HepG2 (cell line): Measurements from ENCODE around the gene KRTAP5-2. TPM values are rescaled to one million over a fixed set of nuclear protein-coding genes. Genes with fewer than 3 reads are reported as not detected.

ENCODE experiments used
- CBX2 ChIP-seq, 2 experiments: fragments of 200-600 bp in 1 of 2; sonication (generic); formaldehyde crosslinking in 1 of 2; IDR thresholded peaks; 2 replicates each; pipeline versions ENCODE4 v1.7.0 to v1.8.1; 2018 to 2022; ENCODE audit warnings: low read depth in 2 of 2, low read length in 1 of 2, mild to moderate bottlenecking in 1 of 2, missing genetic modification reagents in 1 of 2
- EZH2 ChIP-seq: conservative IDR thresholded peaks from 2 replicates; pipeline ENCODE4 v1.6.1; 2012; ENCODE audit warnings: mild to moderate bottlenecking, low read depth, low read length, moderate library complexity
- FOSL1 ChIP-seq: sonication (generic); formaldehyde crosslinking; IDR thresholded peaks from 2 replicates; pipeline ENCODE4 v1.9.0; 2021; ENCODE audit warnings: missing genetic modification reagents, borderline replicate concordance
- GRHL1 ChIP-seq: sonication (generic); formaldehyde crosslinking; conservative IDR thresholded peaks from 2 replicates; pipeline ENCODE4 v1.8.0; 2022; ENCODE audit warnings: missing genetic modification reagents
- HMGXB4 ChIP-seq, 2 experiments: sonication (generic) in 1 of 2; formaldehyde crosslinking in 1 of 2; IDR thresholded peaks; 2 replicates each; pipeline versions ENCODE4 v1.4.0 to v1.6.1; 2018 to 2020; ENCODE audit warnings: missing genetic modification reagents in 2 of 2, borderline replicate concordance in 1 of 2, low read depth in 1 of 2, mild to moderate bottlenecking in 1 of 2, missing biosample characterization in 1 of 2
- KLF6 ChIP-seq: IDR thresholded peaks from 2 replicates; pipeline ENCODE4 v1.8.0; 2016; ENCODE audit warnings: missing biosample characterization, missing genetic modification reagents
- NFYC ChIP-seq: IDR thresholded peaks from 2 replicates; pipeline ENCODE4 v1.6.1; 2016; ENCODE audit warnings: missing genetic modification reagents, missing compliant biosample characterization
- PRDM4 ChIP-seq: sonication (generic); formaldehyde crosslinking; IDR thresholded peaks from 2 replicates; pipeline ENCODE4 v1.9.0; 2021; ENCODE audit warnings: missing genetic modification reagents, borderline replicate concordance
- RBFOX2 ChIP-seq: fragments of 200-400 bp; formaldehyde crosslinking; IDR thresholded peaks from 2 replicates; pipeline ENCODE4 v1.6.1; 2017; ENCODE audit warnings: low read depth, mild to moderate bottlenecking, low read length
- SNAI1 ChIP-seq: sonication (generic); formaldehyde crosslinking; IDR thresholded peaks from 2 replicates; pipeline ENCODE4 v1.5.0; 2020; ENCODE audit warnings: mild to moderate bottlenecking, missing genetic modification reagents, borderline replicate concordance
- STAT5B ChIP-seq: sonication (generic); formaldehyde crosslinking; IDR thresholded peaks from 2 replicates; pipeline ENCODE4 v1.4.0; 2020; ENCODE audit warnings: missing genetic modification reagents
- TEAD3 ChIP-seq: optimal IDR thresholded peaks from 2 replicates; pipeline ENCODE3; 2016; ENCODE audit warnings: borderline replicate concordance
- XBP1 ChIP-seq: sonication (generic); formaldehyde crosslinking; IDR thresholded peaks from 2 replicates; pipeline ENCODE4 v1.5.0; 2020; ENCODE audit warnings: missing genetic modification reagents
- ZBTB42 ChIP-seq: sonication (generic); formaldehyde crosslinking; IDR thresholded peaks from 2 replicates; pipeline ENCODE4 v1.5.0; 2020; ENCODE audit warnings: mild to moderate bottlenecking, missing genetic modification reagents
- ZFX ChIP-seq: sonication (generic); formaldehyde crosslinking; IDR thresholded peaks from 2 replicates; pipeline ENCODE4 v1.4.0; 2020; ENCODE audit warnings: mild to moderate bottlenecking, low read depth, missing genetic modification reagents, moderate library complexity
- ZNF20 ChIP-seq: sonication (generic); formaldehyde crosslinking; IDR thresholded peaks from 2 replicates; pipeline ENCODE4 v1.4.0; 2020; ENCODE audit warnings: mild to moderate bottlenecking, moderate library complexity, missing genetic modification reagents
- ZNF263 ChIP-seq: sonication (generic); formaldehyde crosslinking; IDR thresholded peaks from 2 replicates; pipeline ENCODE4 v1.4.0; 2020; ENCODE audit warnings: missing genetic modification reagents
- ZNF549 ChIP-seq: sonication (generic); formaldehyde crosslinking; IDR thresholded peaks from 2 replicates; pipeline ENCODE4 v1.5.0; 2020; ENCODE audit warnings: missing genetic modification reagents
- ZNF710 ChIP-seq: sonication (generic); formaldehyde crosslinking; IDR thresholded peaks from 2 replicates; pipeline ENCODE4 v1.5.0; 2020; ENCODE audit warnings: mild to moderate bottlenecking, missing genetic modification reagents, borderline replicate concordance
- ZSCAN22 ChIP-seq: sonication (generic); formaldehyde crosslinking; IDR thresholded peaks from 2 replicates; pipeline ENCODE4 v1.4.0; 2020; ENCODE audit warnings: mild to moderate bottlenecking, missing genetic modification reagents
- ZSCAN9 ChIP-seq: IDR thresholded peaks from 2 replicates; pipeline ENCODE4 v1.6.1; 2016; ENCODE audit warnings: borderline replicate concordance
- polyA plus RNA-seq, 8 experiments: library from polyadenylated mRNA; depleted of rRNA in 3 of 8; stranded (reverse) in 7 of 8; unstranded in 1 of 8; fragments of >200 nt; fragmentation: Illumina TruSeq in 4 of 8; extraction: Trizol in 4 of 8; gene quantifications; 2 replicates each; pipeline versions ENCODE4 v1.2.1 to v1.2.3, GENCODE V29; 2011 to 2016; ENCODE audit warnings: low read depth in 4 of 8, missing spikeins in 1 of 8, mixed read lengths in 1 of 8; ENCODE audit not compliant: insufficient read depth in 1 of 8
- total RNA-seq, 5 experiments: library from RNA; depleted of rRNA; stranded (reverse); fragments of >200 nt; fragmentation: Illumina TruSeq; extraction: Trizol; gene quantifications; 2 replicates each; pipeline ENCODE4 v1.2.3, GENCODE V29; 2016; ENCODE audit warnings: low read depth in 1 of 5

Gene KRTAP5-2
- total and polyA plus RNA-seq, 2 of the 13 experiments (the other 11 are each of a cell fraction or from before 2014, with no cell fraction given), result not detected

DNA sequence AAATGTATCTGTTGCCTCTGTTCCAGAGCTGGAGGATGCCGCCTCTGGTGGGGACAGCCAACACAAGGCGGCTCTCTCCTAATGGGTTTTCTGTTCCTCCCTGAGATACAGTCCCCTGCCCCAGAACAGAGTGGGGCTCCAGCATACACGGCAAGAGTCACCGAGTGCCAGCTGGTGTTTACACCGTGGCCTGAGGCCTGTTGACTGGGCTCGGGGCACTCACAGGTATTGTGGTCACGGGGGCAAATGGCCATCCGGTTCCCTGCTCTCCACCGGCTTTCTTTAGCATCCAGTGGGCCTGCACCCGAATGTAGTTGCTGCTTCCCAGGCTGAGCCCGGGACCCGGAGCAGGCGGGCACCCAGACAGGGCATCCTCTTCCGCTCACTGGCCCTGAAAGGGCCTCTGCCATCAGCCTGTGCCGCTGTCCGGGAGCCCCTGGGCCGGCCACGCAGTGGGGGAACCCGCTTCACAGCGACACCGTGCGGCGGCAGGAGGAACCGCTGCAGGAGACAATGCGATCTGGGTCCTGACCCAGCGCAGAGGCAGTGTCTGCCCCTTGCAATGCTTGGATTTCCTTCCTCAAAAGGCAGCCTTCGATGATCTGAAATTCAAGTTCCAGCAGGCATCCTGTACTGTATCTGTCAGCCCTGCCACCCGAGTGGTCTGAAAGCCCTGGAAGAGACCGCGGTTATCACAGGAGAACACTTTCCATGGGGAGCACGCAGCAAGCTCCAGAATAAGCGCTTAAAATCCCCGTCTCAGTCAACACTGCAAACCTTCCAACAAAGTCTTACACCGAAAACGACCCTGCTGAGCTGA, 30.6 kb upstream of the KRTAP5-2 start (continued):
- TF ChIP-seq ZNF263 (no peak), NFYC (CRISPR knock-in tag) (no peak), ZNF20 (CRISPR knock-in tag) (no peak), EZH2 (0 out of 2 replicates have a peak, but pooled peaks have one; percentile 75), HMGXB4 (CRISPR knock-in tag; IDR thresholded peaks at IDR 0.05; ENCODE audit: borderline replicate concordance in 1 of 2, low read depth in 1 of 2) (0 out of 4 replicates have a peak, but pooled peaks of 1 of the 2 experiments have one; percentile 30), STAT5B (CRISPR knock-in tag) (no peak), CBX2 (IDR thresholded peaks at IDR 0.05; ENCODE audit: low read depth, low read length) (no peak), CBX2 (CRISPR knock-in tag; IDR thresholded peaks at IDR 0.05; ENCODE audit: low read depth) (no peak), SNAI1 (no peak), ZBTB42 (CRISPR knock-in tag) (no peak), XBP1 (CRISPR knock-in tag) (no peak), ZSCAN22 (CRISPR knock-in tag) (peak; percentile 92), KLF6 (CRISPR knock-in tag) (no peak), ZFX (CRISPR knock-in tag) (peak; percentile 24; the same call in 1 of the 2 replicates), ZSCAN9 (CRISPR knock-in tag) (no peak), ZNF549 (no peak), PRDM4 (CRISPR knock-in tag) (no peak), FOSL1 (CRISPR knock-in tag) (no peak), GRHL1 (CRISPR knock-in tag) (no peak), TEAD3 (peak; percentile 35), RBFOX2 (no peak), ZNF710 (CRISPR knock-in tag) (no peak)
